B cell (primary cell): ENCODE data around the gene TTF1.

Experiments used
- CTCF ChIP-seq: fragments of 200-600 bp; IDR thresholded peaks from one replicate; pipeline ENCODE4 v1.8.0; 2022; ENCODE audit warnings: antibody characterized with exemption, mild to moderate bottlenecking
- EZH2 ChIP-seq: IDR thresholded peaks from 2 replicates; pipeline ENCODE4 v1.6.1; 2012; ENCODE audit warnings: borderline replicate concordance, low read depth, mild to moderate bottlenecking, moderate library complexity, low read length; ENCODE audit not compliant: insufficient read depth, poor library complexity, severe bottlenecking

DNA sequence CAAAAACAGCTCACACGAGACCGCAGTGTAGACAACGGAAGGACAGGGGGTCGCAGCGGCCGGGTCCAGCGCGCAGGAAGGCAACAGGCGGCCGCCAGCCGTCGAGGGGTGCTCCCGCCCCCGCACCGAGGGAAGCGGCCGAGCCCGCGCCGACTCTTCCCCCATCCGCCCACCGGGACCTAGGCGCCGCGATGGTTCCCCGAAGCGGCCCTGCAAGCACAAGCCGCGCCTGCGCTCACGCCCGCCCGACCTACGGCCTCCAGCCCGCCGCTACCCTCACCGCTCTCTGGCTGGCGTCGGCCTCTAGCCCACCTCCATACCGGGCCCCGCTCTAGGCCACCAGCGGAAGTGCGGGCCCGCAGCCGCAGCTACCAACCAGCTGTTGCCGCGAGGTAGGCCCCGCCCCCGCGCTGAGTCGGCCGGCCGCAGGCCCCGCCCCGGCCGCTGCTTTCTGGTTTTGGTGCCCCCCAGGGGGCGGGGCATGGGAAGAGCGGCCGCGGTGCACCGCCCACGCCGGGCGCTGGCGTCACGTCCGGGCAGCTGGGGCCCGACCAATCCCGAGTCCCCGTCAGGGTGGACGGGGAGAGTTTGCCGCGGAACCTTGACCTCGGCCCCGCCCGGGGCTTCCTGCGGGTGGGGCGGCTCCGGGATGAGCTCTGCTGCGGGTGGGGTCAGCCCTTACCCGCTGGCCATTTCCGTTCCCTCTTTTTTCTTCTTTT, 51.8 kb downstream of the TTF1 start, which contains the start of gene SETX:
- TF ChIP-seq CTCF (no peak), EZH2 (no peak)
